ENCODE measurements around the gene SUSD6.

SUSD6 gene

DNA sequence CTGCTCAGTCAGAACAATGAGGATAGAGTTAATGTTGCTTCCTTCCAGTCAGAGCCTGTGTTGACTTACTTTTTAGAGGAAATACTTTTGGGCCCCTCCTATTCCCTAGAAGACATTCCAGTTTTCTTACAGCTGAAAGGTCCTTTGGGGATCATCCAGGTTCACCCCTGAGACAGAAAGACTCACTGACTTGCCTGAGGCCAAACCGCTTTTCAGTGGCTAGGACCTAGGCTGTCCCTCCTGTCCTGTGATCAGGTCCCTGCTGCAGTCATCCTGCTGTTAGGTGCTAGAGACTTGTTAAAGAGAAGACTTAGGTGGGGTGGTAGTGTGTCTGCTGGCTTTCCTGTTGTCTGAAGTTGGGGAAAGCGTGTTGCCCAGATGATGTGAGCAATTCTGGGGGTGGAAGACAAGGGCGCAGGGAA is 39.6 kb downstream of the SUSD6 start:
- DNase-seq (ENCODE audit: low read depth): no peak

DNA sequence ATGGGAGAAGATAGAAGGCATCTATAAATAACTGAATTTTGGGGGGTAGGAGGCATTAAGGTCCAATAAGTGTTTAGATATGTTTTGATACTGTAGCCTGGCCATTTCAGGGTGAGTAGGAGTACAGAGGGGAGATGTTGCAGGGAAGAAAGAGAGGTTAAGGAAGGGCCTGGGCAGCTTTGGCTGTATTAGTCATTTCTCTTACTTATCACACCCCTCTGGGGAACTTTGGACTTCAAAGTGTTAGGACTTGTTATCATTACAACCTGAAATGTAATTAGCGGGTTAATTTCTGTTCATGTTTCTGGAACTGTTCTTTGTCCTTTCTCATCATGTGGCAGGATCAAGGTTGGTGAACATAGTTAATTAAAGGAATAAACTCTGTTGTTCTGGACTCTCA is 40.3 kb downstream of the SUSD6 start:
- no peak for DNase-seq (ENCODE audit: low read depth)

DNA sequence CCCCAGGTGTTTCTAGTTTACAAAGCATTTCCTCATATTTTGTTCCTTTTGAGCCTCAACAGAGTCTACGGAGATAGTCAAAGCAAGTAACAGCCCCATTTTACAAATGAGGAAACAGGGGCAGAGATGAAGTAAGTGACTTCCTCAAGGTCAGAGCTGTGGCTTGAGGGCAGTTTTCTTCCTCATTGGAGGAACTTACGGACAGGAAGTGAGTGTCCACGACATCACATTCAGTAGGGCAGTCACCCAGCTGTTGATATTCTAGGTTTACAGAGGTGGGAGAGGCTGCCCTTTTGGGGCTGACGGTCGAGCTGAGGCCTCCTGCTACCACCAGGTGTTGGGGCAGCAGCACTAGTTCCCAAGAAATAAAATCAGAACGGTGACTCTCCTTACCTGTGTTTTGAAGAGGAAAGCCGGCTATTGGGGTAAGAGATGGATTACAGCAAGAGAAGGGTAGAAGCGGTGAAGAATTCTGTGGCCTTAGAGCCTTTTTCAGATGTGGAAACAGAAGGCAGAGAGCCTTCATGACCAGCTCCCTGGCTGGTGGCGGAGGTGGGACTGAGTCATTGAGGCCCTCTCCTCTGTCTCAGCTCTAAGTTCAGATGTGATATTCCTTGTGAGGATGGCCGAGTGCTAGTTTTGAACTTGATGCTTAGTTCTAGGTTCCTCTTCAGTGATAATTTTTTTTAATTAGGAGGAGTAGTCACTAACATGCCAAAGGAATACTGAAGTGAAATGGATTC is 41.7 kb downstream of the SUSD6 start:
- no peak for DNase-seq (ENCODE audit: low read depth)

DNA sequence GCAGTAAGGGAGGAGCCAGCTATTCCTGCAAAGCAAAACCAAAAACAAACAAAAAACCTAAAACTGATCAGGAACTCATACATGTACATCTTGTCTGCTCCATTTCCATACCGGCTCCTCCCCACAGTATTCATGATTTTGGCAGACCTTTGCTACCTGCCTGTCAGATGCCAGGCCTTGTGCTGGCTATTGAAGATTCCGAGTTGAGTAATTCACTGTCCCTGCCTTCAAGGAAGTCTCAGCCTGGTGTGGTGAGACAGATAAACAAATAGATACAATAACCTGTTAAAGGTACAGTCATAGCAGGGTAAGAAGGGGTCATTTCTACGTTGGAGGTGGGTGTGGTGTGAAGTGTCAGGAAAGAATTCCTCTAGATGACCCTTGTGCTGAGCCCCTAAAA is 42.7 kb downstream of the SUSD6 start:
- no peak for DNase-seq (ENCODE audit: low read depth)

DNA sequence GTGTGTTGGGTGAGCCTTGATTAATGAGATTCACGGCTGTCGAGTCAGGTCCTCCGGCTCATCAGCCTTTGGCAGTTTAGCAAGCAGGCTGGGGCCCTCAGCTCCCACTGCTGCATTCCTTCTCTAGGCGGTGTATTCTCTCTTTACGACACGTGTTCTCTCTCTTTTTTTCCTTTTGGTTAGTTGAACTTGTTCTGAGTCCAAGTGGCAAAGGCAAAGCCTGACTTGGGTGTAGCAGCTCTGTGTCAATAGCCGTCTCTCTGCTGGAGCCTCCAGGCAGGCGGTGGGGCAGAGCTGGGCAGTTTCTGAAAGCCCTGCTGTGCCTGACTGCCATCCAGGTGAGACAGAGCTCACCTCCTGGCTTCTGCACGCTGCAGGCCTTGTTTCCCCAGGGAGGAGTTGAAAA is 46.6 kb downstream of the SUSD6 start:
- DNase-seq (ENCODE audit: low read depth): no peak

DNA sequence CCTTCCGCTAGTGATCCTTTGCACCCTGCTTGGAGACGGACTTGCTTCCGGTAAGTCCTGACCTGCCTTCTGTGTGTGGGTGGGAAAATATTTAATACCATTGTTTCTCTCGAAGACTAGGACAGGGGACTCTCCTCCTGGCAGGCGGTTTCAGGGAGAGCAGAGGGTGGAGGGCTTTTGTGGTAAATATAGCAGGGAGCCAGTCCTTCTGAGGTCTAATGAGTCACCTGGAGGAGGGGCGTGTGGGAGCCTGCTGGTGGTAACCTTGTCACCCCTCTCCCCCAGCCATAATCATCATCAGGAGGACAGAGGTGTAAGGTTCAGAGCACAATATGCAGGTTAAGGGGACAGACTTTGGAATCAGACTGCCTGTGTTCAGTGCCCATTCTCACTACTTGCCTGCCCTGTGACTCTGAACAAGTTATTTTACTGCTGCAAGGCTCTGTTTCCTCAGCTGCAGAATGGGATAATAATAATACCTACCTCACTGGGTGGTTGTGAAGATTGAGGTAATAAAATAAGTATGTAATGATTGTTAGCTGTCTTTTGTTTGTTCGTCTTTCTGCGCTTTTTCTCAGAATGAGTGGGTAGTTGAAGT is 47.4 kb downstream of the SUSD6 start:
- no peak for DNase-seq (ENCODE audit: low read depth)

DNA sequence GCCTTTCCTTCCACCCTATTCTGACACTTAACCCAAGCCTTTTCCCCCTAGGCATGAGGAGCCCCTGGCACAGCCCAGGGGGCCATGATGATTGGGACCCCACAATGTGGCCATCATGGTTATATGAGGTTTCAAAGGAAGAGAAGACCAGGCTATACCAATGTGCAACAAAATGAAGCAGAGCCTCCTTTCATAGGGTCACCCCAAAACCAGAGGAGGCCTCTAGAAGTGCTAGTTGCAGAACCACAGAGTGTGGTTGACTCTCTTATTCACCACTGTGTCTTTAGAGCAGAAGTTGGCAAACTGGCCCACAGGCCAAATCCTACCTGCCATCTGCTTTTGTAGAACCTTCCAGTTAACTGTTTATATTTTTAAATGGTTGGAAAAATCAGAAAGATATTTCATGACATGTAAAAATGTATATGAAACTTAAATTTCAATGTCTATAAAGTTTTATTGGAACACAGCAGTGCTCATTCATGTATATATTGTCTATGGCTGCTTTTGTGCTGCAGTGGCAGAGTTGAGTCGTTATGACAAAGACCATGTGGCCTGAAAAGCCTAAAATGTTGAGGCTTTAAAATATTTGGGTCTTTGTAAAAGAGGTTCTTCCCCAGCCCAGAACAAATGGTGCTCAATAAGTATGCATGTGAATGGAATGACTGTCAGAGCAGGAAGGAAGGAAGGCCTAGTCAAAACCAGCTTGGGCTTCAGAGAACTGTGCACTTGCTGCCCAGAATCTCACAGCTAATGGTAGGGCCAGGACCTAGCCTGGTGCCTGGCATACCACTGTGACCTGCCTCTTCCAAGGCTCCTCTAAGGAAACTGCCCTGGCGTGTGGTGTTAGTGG is 49.2 kb downstream of the SUSD6 start:
- no peak for DNase-seq (ENCODE audit: low read depth)

DNA sequence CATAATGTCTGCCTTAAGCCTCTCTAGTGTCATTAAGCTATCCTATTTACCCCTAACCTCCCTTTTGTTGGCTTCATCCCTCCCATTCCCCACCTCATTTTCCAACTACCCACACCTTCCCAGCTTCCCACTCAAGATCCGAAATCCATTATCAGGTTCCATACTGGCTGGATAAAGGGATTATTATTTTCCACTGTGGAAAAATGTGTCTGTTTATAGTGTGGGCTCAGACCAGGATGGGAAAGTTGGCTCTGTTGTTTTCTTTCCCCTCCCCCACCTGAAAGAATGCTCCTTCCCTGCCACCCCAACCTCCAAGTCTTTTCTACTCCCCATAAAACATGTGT is 49.8 kb downstream of the SUSD6 start:
- no peak for DNase-seq (ENCODE audit: low read depth)

DNA sequence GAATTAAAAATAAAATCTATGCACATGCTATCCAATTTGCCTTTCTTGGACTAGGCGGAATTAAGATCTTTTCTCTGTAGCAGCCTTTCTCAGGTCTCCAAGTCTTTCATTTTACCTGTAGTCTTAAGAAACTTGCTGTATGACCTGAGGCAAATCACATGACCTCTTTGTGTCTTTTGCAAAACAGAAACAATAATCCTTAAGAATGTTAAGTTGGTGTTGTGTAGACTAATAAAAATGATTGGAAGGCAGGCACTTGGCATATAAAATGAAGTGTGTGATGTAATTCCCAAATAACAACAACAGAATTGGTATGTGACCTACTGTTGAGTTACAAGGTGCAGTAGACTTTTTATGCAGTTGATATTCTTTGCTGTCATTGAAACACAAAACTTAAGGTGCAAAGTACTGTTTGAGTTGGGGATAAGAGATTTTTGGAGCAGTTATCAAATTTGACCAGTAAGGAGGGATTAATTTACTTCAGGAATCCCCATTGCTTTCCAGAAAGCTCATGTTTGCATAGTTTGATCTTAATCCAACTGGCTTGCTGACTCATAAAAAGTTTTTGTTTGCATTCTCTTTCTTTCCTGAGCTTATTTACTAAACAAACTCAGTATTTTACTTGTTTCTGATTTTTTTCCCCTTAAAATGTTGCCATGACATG is 51.4 kb downstream of the SUSD6 start:
- no peak for DNase-seq (ENCODE audit: low read depth)

DNA sequence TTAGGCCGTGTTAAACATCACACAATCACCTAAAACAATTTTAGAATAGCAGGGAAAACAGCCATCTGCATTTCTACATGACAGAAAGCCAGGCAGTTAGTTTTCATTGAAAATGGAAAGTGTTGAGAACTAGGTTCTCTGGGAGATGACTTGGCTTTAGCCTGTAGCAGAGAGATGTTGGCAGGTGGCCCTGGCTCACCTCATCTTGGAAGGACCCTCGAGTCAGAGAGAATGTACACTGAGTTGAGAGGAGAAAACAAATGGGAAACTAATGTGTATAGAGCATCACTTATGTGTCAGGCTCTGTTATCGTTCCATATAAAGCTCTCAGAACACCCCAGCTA is 51.9 kb downstream of the SUSD6 start:
- DNase-seq (ENCODE audit: low read depth): no peak

DNA sequence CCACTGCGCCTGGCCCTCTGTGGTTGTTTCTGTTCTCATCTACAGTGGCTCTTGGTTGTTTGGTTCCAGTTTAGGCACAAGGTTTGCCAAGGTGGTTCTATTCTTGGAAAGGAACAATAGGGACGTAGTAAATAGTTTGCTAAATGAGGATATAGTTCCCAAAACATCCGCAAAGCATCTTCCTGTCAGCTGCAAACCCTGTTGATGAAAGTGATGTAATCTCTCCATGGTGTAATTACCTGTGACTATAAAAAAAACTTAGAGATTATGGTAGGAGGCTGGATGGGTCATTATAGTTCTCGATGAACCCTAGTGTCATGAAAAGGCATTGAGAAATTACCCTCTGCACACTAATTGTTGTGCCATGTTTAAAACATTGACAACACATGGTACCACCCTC is 52.9 kb downstream of the SUSD6 start:
- no peak for DNase-seq (ENCODE audit: low read depth)

DNA sequence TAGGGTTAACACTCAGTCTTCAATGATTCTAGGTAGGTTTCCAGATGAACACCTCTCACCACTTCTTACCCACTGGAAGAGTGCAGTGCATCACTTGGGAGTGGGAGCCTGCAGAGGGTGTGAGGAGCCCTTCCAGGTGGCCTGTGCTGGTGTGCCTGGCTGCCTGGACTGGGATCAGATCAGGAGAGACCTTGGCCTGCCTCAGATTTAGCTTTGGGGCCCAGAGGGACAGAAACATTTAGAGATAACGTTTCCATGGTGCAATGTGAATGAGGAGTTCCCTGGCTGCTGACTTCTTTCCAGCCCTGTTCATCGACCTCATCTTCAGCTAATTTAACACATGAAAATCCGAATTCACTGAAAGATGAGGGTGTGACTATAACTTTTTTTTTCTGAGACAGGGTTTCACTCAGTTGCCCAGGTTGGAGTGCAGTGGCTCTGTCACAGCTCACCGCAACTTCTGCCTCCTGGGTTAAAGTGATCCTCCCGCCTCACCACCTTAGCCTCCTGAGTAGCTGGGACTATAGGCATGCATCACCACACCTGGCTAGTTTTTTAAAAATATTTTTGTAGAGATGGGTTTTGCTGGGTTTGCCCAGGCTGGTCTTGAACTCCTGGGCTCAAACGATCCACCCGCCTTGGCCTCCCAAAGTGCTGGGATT is 53.6 kb downstream of the SUSD6 start:
- DNase-seq (ENCODE audit: low read depth): no peak

DNA sequence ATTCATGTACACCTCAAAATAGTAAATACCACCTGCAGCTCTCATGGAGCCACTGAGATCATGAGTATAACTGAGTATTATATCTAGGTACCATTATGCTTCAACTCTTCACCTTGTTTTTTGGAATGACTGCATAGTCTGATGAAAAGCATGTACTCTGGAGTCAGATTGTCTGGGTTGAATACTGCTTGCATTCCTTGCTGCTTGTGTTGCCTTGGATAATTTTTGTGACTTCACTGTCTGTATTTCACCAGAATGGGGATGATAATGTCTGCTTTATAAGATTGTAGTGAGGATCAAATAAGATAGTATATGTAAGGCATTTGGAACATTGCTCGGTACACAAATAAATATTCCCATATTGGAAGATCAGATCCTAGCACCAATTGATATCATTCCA is 54.2 kb downstream of the SUSD6 start:
- no peak for DNase-seq (ENCODE audit: low read depth)

DNA sequence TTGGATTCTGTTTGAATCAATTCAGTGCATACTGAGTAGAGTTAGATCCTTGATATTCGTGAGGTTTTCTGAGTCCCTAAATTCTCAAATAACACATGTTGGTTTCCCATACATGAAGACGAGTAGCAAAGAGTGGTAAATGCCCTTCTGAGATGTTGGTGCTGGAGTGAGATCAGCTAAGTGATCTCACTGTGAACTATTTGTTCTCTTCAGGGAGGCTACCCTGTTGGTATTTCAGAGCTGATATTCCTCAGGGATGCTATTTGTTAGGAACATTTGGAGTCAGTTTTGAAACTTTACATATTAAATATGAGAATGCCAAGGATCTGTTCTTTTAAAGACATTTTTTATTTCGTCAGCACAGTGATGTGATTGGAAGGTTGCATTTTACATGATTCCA is 54.7 kb downstream of the SUSD6 start:
- DNase-seq (ENCODE audit: low read depth): no peak

DNA sequence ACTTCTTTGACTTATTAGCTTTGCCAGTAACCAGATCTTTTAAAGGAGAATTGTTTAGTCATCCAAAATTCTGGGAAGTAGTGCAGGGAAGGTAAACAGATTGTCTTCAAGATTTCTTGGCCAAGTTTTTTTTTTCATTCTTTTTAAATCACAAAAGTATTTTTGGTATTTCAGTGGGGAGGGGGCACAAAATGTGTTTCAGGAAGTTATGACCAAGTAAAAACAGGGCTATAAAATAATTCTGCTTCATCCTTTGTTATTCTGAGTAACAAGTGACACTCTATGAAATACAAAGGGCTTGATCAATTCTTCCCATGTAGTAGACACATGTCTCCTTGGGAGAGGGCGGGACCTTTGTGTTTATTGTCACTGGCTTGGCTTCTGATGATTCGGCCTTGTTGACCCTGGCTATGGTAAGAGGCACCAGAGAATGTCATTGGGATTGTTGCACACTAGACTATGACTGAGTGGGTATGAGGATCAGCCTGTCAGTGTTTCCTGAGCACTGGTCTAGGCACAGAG is 55.4 kb downstream of the SUSD6 start:
- DNase-seq (ENCODE audit: low read depth): no peak

DNA sequence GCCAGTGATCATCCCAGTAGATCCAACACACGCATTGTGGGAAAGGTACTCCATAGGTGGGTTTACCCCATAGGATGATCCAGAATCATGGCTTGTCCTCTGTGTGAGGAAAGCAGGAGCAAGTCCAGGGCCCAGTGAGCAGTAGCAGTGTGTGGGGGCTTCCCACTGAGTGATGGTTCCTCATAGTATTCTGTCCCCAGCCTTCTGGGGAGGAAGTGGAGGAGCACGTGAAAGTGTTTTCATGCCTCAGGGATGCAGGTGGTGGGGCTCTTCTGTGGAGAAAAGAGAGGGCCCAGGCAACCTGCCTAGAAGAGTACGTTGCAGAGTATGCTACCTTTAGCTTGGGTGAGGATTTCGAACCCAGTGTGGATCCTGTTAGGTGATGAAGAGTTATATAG is 56.5 kb downstream of the SUSD6 start:
- no peak for DNase-seq (ENCODE audit: low read depth)

DNA sequence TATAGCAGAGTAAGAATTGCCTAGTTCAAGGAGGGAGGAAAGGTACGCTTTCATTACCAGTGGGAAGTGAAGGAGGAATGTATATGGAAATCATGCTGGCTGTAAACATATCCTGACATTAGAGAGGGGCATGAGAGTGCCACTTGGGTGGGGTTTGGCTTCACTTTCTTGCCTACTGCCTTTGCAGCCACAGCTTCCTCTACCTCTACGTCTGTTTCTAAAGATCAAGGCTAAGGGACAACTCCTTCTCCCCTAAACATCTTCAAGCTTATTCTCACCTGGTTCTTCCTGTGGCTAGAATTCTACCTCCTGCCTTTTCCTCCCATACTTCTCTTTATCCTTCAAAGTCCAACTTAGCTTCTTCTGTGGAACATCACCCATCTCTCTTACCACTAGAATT is 58.0 kb downstream of the SUSD6 start:
- DNase-seq (ENCODE audit: low read depth): no peak

DNA sequence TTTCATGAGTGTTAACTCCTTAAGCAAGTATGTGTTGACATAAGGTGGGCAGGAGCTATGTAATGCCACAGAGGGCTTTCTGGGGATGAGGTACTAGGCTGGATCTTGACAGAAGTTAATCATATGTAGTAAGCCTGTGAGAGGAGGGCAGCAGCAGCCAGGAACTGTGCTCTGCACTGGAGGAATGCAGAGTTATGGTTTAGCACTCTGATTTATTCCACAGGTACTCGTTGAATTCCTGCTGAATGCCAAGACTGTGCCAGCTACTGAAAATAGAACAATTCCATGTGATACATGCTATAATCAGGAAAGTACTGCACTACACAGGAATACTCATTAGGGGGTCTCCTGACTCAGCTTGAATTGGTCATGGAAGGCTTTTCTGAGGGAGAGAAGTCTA is 58.7 kb downstream of the SUSD6 start:
- DNase-seq (ENCODE audit: low read depth): no peak

DNA sequence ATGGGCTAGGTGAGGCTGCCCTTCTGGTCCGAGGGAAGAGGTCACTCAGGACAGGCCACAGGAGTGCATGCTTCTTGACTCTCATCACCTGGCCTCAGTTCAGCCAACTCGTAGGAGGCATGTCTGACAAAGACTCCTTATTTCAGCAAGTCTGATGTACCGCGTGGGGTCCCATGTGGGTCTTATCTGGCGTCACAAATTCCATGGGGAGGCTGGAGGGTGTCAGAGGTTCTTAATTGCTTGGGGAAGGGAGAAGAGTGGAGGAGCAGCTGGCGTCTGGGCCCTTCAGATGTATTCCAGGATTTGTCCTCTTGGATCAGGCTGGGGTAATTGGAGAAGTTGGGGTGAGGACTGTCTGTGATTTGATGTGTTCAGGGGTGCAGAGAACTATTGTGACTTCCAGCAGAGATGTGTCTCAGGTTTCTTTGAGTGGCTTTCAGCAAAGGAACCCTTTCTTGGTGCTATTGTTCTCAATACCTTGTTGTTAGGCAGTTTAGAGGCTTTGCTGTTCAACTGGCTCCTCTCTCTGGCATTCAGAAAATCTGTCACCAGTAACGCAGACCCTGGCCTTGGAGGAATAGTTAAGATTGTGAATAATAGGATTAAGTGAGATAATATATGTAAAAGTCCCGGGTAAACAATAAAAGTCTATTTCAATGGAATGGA is 60.1 kb downstream of the SUSD6 start:
- no peak for DNase-seq (ENCODE audit: low read depth)

DNA sequence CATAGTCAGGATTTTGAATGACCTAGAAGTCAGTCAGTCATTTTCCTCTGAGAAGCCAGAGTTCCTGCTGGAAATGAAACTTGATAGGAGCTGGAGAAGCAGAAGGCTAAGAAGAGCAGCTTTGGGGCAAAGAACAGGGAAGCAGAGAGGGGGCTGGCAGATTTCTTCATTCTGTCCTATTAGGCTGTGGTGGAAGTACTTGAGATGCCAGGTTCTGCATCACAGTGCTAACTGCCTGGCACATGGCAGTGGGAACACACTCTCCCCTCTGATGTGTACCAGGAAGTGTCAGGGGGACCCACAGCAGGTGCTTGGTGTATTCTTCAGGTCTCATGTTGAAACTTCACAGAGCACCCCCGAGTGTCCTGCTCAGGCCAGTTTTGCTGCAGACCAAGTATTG is 61.0 kb downstream of the SUSD6 start:
- no peak for DNase-seq (ENCODE audit: low read depth)

DNA sequence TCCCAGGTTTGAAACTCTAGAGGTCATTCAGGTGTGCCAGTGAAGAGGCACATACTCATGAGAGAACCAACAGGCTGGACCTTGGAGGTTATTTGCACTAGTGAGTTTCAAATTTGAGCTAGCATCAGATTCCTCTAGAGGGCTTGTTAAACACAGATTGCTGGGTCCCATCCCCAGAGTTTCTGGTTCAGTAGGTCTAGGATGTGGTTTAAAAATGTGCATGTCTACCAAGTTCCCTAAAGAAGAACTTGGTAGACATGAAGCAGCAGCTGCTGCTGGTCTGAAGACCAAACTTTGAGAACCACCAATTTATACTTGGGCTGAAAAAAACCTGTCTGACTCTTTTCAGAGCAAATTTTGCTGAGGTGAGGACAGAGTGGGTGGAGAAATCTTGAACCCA is 61.7 kb downstream of the SUSD6 start:
- no peak for DNase-seq (ENCODE audit: low read depth)
